Endothelial cell of umbilical vein (primary cell): ENCODE results near the gene CORO2B. TPM values are rescaled to one million over a fixed set of nuclear protein-coding genes. Genes with fewer than 3 reads are reported as not detected.

ENCODE experiments used
- BruUV-seq: library from RNA; stranded (reverse); fragments of 400-500 nt; replicated peaks from 2 replicates; lab custom pipeline; 2021; lab: Mats Ljungman, UMichigan
- CTCF ChIA-PET: fragments of 300-600, 350-600 bp; sonication (Branson Sonifier 250); formaldehyde crosslinking; loops from one replicate; lab custom pipeline; 2021; ENCODE audit warnings: antibody characterized with exemption, inconsistent platforms; lab: Charles Lee
- POLR2A ChIA-PET: fragments of 300-600, 350-600 bp; sonication (Branson Sonifier 250); formaldehyde crosslinking; loops from one replicate; lab custom pipeline; 2021; ENCODE audit warnings: antibody characterized with exemption, inconsistent platforms; lab: Charles Lee
- DNase-seq: peaks from one replicate; pipeline ENCODE4 v3.0.0-alpha.2; 2011; ENCODE audit warnings: low read depth, low spot score
- FAIRE-seq: peaks from 2 replicates; lab custom pipeline; 2011; peaks lifted over from hg19 to GRCh38; lab: Jason Lieb, UNC
- H2AFZ ChIP-seq: 2 replicates; pipeline ENCODE4 v1.6.0; 2012; ENCODE audit warnings: low read depth, low read length, control low read depth, inconsistent platforms
- H3K27ac ChIP-seq: 2 replicates; pipeline ENCODE4 v1.5.1; 2011; ENCODE audit warnings: low read depth, mild to moderate bottlenecking, control low read depth, low read length, moderate library complexity; ENCODE audit not compliant: insufficient read depth
- H3K27me3 ChIP-seq, 2 experiments: 2 replicates each; pipeline versions ENCODE4 v1.6.0 to v1.6.1; 2011; ENCODE audit warnings: low read length in 2 of 2, mixed read lengths in 1 of 2; ENCODE audit not compliant: control insufficient read depth in 2 of 2, insufficient read depth in 2 of 2
- H3K36me3 ChIP-seq, 2 experiments: 2 replicates in 1 of 2; 3 replicates in 1 of 2; pipeline ENCODE4 v1.5.1; 2011; ENCODE audit warnings: low read length in 2 of 2, mild to moderate bottlenecking in 1 of 2, moderate library complexity in 1 of 2; ENCODE audit not compliant: control insufficient read depth in 2 of 2, insufficient read depth in 2 of 2; ENCODE audit errors: extremely low read depth in 1 of 2
- H3K4me1 ChIP-seq: 3 replicates; pipeline ENCODE4 v1.5.1; 2011; ENCODE audit warnings: mild to moderate bottlenecking, low read length; ENCODE audit not compliant: control insufficient read depth, insufficient read depth; ENCODE audit errors: extremely low read depth
- H3K4me2 ChIP-seq: 2 replicates; pipeline ENCODE4 v1.6.1; 2011; ENCODE audit warnings: low read length, control low read depth, mixed read lengths; ENCODE audit not compliant: insufficient read depth
- H3K4me3 ChIP-seq, 3 experiments: fragments of 200-600 bp in 1 of 3; sonication (generic), shearing (Covaris generic) in 1 of 3; replicated peaks in 1 of 3; 2 replicates each; pipeline ENCODE4 v1.5.1; 2011 to 2016; ENCODE audit warnings: control low read depth in 3 of 3, low read length in 3 of 3, mild to moderate bottlenecking in 2 of 3, inconsistent platforms in 1 of 3, low read depth in 1 of 3, moderate library complexity in 1 of 3; ENCODE audit not compliant: insufficient read depth in 1 of 3
- H3K79me2 ChIP-seq: 2 replicates; pipeline ENCODE4 v1.6.0; 2012; ENCODE audit warnings: low read length, inconsistent platforms; ENCODE audit not compliant: control insufficient read depth, insufficient read depth
- H3K9ac ChIP-seq: replicated peaks from 2 replicates; pipeline ENCODE3; 2011; ENCODE audit warnings: low read length, control low read depth; ENCODE audit not compliant: insufficient read depth; ENCODE audit errors: extremely low read depth
- H3K9me1 ChIP-seq: replicated peaks from 3 replicates; pipeline ENCODE4 v1.6.0; 2011; ENCODE audit warnings: mild to moderate bottlenecking, low read length; ENCODE audit not compliant: control insufficient read depth, insufficient read depth; ENCODE audit errors: extremely low read depth
- H3K9me3 ChIP-seq: replicated peaks from 2 replicates; pipeline ENCODE4 v1.5.1; 2012; ENCODE audit warnings: low read length, inconsistent platforms; ENCODE audit not compliant: control insufficient read depth, insufficient read depth
- H4K20me1 ChIP-seq: replicated peaks from 2 replicates; pipeline ENCODE3; 2011; ENCODE audit warnings: mild to moderate bottlenecking, low read length; ENCODE audit not compliant: control insufficient read depth, insufficient read depth; ENCODE audit errors: extremely low read depth
- CTCF ChIP-seq, 2 donors: IDR thresholded peaks; 1 replicate in 1 of 2; 2 replicates in 1 of 2; pipeline ENCODE4 v1.5.1; 2011; ENCODE audit warnings: low read length in 2 of 2, mild to moderate bottlenecking in 2 of 2, moderate library complexity in 2 of 2, control low read depth in 1 of 2, inconsistent platforms in 1 of 2, low read depth in 1 of 2; ENCODE audit not compliant: insufficient read depth in 1 of 2; ENCODE audit errors: extremely low read depth in 1 of 2
- EZH2 ChIP-seq: IDR thresholded peaks from 2 replicates; pipeline ENCODE4 v1.6.1; 2012; ENCODE audit warnings: borderline replicate concordance, low read depth, mild to moderate bottlenecking, moderate library complexity, low read length, inconsistent platforms; ENCODE audit not compliant: severe bottlenecking
- FOS ChIP-seq: IDR thresholded peaks from 2 replicates; pipeline ENCODE4 v1.6.1; 2011; ENCODE audit warnings: mild to moderate bottlenecking, low read length, moderate library complexity, borderline replicate concordance; ENCODE audit not compliant: insufficient read depth
- GATA2 ChIP-seq: IDR thresholded peaks from 2 replicates; pipeline ENCODE4 v1.7.0; 2011; ENCODE audit warnings: low read depth, mild to moderate bottlenecking, moderate library complexity, mixed read lengths, low read length; ENCODE audit not compliant: insufficient read length, insufficient read depth
- JUN ChIP-seq: IDR thresholded peaks from 2 replicates; pipeline ENCODE4 v1.6.1; 2011; ENCODE audit warnings: borderline replicate concordance, low read depth; ENCODE audit not compliant: insufficient read length, insufficient read depth
- MAX ChIP-seq: IDR thresholded peaks from 2 replicates; pipeline ENCODE4 v1.6.1; 2011; ENCODE audit not compliant: insufficient read depth, insufficient read length
- MYC ChIP-seq: IDR thresholded peaks from one replicate; pipeline ENCODE4 v1.6.1; 2011; ENCODE audit warnings: mild to moderate bottlenecking, low read depth, low read length
- POLR2A ChIP-seq: IDR thresholded peaks from 2 replicates; pipeline ENCODE4 v1.6.1; 2012; ENCODE audit warnings: low read depth, mild to moderate bottlenecking, control low read depth, low read length
- POLR2AphosphoS5 ChIP-seq: IDR thresholded peaks from 2 replicates; pipeline ENCODE4 v1.6.1; 2012; ENCODE audit warnings: low read depth, mild to moderate bottlenecking, control low read depth, low read length, moderate library complexity; ENCODE audit not compliant: insufficient read depth
- dilution Hi-C: fragments of 300-500 bp; cut with MboI; formaldehyde crosslinking; loops from one replicate; pipeline ENCODE4 v1.15.0; 2019; ENCODE audit warnings: low sequenced_read_pairs; ENCODE audit not compliant: extremely low pct_ligation_motif_present
- intact Hi-C: fragments of 100-400 bp; cut with micrococcal nuclease; formaldehyde crosslinking; loops from one replicate; pipeline ENCODE4 v1.10.0; 2022
- polyA plus RNA-seq, 4 experiments: library from polyadenylated mRNA; depleted of rRNA in 3 of 4; stranded (reverse) in 3 of 4; unstranded in 1 of 4; fragments of >200 nt; gene quantifications; 2 replicates each; pipeline versions ENCODE4 v1.2.1 to v1.2.3, GENCODE V29; 2011 to 2012; ENCODE audit warnings: missing spikeins in 1 of 4
- total RNA-seq: library from RNA; stranded (reverse); gene quantifications from 2 replicates; pipeline ENCODE4 v1.2.3, GENCODE V29; 2021

The CORO2B gene
- total and polyA plus RNA-seq, 2 donors (not counting 3 experiments of a cell fraction or from before 2014, with no cell fraction given), result 2.4 to 3.7 TPM

- Histone ChIP-seq H3K9me3 (no peaks in the 10 kb centered on the region), H3K9ac (no peak overlapping the region), H3K4me3 (no peak overlapping the region), H3K79me2 (no peaks in the 10 kb centered on the region), H4K20me1 (no peaks in the 10 kb centered on the region), H3K4me2 (no peak overlapping the region), H2AFZ (no peak overlapping the region), H3K27ac (no peak overlapping the region), H3K9me1 (no peaks in the 10 kb centered on the region), H3K36me3 (no peaks in the 10 kb centered on the region), H3K27me3 (no peaks in the 10 kb centered on the region), H3K4me1 (no peaks in the 10 kb centered on the region)
- FAIRE-seq, result no peak
- intact Hi-C loops (no loop called here), dilution Hi-C loops (no loop called here)
- BruUV-seq, result no TSS peak
- POLR2A ChIA-PET, result no interaction called here
- CTCF ChIA-PET, result interaction anchor here (1.0 to 2.5 kb wide), 4 partner anchors 28 to 340 kb away, joined by 3 to 12 read pairs (median 7); no protein-coding TSS in a partner anchor
- no peak for DNase-seq
- no peak for TF ChIP-seq POLR2A
- no peak for TF ChIP-seq FOS
- no peak for TF ChIP-seq MAX
- no peak for TF ChIP-seq POLR2AphosphoS5
- TF ChIP-seq MYC, result no peak
- no peak for TF ChIP-seq JUN
- no peak for TF ChIP-seq CTCF (IDR thresholded peaks at IDR 0.05; ENCODE audit: extremely low read depth in 1 of 2, insufficient read depth in 1 of 2, low read depth in 1 of 2, low read length in 2 of 2)
- TF ChIP-seq GATA2, result no peak
- TF ChIP-seq EZH2, result no peak
These were observed 67.4 kb downstream of the CORO2B start for GRCh38 chr15:68646156-68646555.
